GM23338 (cell line): Measurements from ENCODE around the gene AGPAT4.
"Not testable (repeated sequence)": the region's sequence is repeated elsewhere in the genome, so short reads cannot be mapped to it uniquely, and the experiment has no call there.

Experiments
- CREB1 ChIP-seq: fragments of 250-450 bp; sonication (Bioruptor Pico); IDR thresholded peaks from 2 replicates; pipeline ENCODE4 v1.5.0; 2020; ENCODE audit warnings: low read depth, mild to moderate bottlenecking, moderate library complexity
- EZH2 ChIP-seq: fragments of 200-600 bp; sonication (generic); IDR thresholded peaks from one replicate; pipeline ENCODE4 v1.8.0; 2017; ENCODE audit warnings: antibody characterized with exemption, mild to moderate bottlenecking, low read depth; ENCODE audit not compliant: unreplicated experiment
- EZH2phosphoT487 ChIP-seq: fragments of 200-600 bp; sonication (generic); IDR thresholded peaks from one replicate; pipeline ENCODE4 v1.8.1; 2018; ENCODE audit warnings: antibody characterized with exemption; ENCODE audit not compliant: unreplicated experiment
- JUNB ChIP-seq: IDR thresholded peaks from one replicate; pipeline ENCODE4 v1.6.1; 2016; ENCODE audit warnings: antibody characterized with exemption; ENCODE audit not compliant: unreplicated experiment
- NANOG ChIP-seq: IDR thresholded peaks from 2 replicates; pipeline ENCODE4 v1.6.1; 2016; ENCODE audit warnings: antibody characterized with exemption, borderline replicate concordance
- POLR2AphosphoS5 ChIP-seq: IDR thresholded peaks from 2 replicates; pipeline ENCODE4 v1.6.1; 2016; ENCODE audit warnings: antibody characterized with exemption, low read depth
- TF ChIP-seq, protein P1 (sequence below), 2 experiments: fragments of 200-600 bp in 1 of 2; sonication (generic) in 1 of 2; conservative IDR thresholded peaks; 2 replicates each; pipeline versions ENCODE4 v1.5.1 to v1.6.1; 2016 to 2017; ENCODE audit warnings: antibody characterized with exemption in 2 of 2, low read depth in 2 of 2, mild to moderate bottlenecking in 2 of 2, moderate library complexity in 1 of 2
- TF ChIP-seq, protein P2 (sequence below): IDR thresholded peaks from one replicate; pipeline ENCODE4 v1.6.1; 2018; ENCODE audit warnings: antibody characterized with exemption; ENCODE audit not compliant: unreplicated experiment

DNA sequence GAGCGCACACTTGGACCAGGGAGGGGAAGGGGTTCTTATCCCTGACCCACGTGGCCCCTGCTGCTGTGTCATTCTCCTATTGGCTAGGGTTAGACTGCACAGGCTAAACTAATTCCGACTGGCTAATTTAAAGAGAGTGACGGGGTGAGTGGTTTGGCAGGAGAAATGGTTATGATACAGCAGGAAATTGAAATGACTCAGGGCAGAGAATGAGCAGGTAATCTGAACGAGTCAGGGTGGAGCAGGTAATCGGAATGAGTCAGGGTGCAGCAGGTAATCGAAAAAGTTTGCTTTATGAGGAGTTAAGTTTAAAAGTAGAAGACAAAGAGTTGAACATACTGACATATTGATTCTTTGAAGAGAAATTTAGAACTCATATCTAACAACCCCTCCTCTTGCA is 35.9 kb upstream of the AGPAT4 start:
- TF ChIP-seq, protein P1, sequence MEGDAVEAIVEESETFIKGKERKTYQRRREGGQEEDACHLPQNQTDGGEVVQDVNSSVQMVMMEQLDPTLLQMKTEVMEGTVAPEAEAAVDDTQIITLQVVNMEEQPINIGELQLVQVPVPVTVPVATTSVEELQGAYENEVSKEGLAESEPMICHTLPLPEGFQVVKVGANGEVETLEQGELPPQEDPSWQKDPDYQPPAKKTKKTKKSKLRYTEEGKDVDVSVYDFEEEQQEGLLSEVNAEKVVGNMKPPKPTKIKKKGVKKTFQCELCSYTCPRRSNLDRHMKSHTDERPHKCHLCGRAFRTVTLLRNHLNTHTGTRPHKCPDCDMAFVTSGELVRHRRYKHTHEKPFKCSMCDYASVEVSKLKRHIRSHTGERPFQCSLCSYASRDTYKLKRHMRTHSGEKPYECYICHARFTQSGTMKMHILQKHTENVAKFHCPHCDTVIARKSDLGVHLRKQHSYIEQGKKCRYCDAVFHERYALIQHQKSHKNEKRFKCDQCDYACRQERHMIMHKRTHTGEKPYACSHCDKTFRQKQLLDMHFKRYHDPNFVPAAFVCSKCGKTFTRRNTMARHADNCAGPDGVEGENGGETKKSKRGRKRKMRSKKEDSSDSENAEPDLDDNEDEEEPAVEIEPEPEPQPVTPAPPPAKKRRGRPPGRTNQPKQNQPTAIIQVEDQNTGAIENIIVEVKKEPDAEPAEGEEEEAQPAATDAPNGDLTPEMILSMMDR (conservative IDR thresholded peaks at IDR 0.05; ENCODE audit: low read depth in 2 of 2) = not testable (repeated sequence)
- TF ChIP-seq, protein P2, sequence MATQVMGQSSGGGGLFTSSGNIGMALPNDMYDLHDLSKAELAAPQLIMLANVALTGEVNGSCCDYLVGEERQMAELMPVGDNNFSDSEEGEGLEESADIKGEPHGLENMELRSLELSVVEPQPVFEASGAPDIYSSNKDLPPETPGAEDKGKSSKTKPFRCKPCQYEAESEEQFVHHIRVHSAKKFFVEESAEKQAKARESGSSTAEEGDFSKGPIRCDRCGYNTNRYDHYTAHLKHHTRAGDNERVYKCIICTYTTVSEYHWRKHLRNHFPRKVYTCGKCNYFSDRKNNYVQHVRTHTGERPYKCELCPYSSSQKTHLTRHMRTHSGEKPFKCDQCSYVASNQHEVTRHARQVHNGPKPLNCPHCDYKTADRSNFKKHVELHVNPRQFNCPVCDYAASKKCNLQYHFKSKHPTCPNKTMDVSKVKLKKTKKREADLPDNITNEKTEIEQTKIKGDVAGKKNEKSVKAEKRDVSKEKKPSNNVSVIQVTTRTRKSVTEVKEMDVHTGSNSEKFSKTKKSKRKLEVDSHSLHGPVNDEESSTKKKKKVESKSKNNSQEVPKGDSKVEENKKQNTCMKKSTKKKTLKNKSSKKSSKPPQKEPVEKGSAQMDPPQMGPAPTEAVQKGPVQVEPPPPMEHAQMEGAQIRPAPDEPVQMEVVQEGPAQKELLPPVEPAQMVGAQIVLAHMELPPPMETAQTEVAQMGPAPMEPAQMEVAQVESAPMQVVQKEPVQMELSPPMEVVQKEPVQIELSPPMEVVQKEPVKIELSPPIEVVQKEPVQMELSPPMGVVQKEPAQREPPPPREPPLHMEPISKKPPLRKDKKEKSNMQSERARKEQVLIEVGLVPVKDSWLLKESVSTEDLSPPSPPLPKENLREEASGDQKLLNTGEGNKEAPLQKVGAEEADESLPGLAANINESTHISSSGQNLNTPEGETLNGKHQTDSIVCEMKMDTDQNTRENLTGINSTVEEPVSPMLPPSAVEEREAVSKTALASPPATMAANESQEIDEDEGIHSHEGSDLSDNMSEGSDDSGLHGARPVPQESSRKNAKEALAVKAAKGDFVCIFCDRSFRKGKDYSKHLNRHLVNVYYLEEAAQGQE = not testable (repeated sequence)
- TF ChIP-seq POLR2AphosphoS5; NANOG; EZH2phosphoT487; EZH2; JUNB; CREB1 (CRISPR knock-in tag): not testable (repeated sequence)
